Subcutaneous adipose tissue (tissue), 4 donors: ENCODE data around the gene OPA1. TPM values are rescaled to one million over a fixed set of nuclear protein-coding genes. Genes with fewer than 3 reads are reported as not detected.

ENCODE experiments used
- total RNA-seq, 4 donors: library from RNA; depleted of rRNA; stranded (reverse); fragments of >200 nt; gene quantifications; one replicate each; pipeline ENCODE4 v1.1.0, GENCODE V29; 2016
- TF ChIP-seq, protein P1 (sequence below): fragments of 450-650 bp; IDR thresholded peaks from one replicate; pipeline ENCODE4 v1.5.1; 2016; ENCODE audit warnings: low read depth, mild to moderate bottlenecking, control low read depth, antibody characterized with exemption, moderate library complexity

OPA1 gene
- total RNA-seq, 4 donors from 2014 or later: 44.4 to 68.5 (median 58.0) TPM

DNA sequence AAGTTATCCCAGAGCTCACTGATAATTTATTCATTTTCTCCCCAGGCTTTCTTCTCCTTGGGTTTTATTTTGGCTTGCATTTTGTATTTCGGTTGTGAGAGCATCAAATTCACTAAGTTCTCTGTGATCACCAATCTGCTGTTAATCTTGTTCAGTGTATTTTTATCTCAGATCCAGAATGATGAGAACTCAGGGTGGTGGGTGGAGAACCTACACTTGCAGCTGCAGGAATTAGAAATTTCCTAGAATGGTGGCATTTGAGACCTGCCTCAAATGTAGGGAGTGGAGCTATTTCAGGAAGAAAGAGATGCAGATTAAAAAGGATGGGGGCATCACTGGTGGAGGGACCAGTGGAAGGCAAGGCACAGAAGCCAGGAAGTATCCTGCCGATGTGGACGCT, 129.6 kb downstream of the OPA1 start:
- TF ChIP-seq, protein P1, sequence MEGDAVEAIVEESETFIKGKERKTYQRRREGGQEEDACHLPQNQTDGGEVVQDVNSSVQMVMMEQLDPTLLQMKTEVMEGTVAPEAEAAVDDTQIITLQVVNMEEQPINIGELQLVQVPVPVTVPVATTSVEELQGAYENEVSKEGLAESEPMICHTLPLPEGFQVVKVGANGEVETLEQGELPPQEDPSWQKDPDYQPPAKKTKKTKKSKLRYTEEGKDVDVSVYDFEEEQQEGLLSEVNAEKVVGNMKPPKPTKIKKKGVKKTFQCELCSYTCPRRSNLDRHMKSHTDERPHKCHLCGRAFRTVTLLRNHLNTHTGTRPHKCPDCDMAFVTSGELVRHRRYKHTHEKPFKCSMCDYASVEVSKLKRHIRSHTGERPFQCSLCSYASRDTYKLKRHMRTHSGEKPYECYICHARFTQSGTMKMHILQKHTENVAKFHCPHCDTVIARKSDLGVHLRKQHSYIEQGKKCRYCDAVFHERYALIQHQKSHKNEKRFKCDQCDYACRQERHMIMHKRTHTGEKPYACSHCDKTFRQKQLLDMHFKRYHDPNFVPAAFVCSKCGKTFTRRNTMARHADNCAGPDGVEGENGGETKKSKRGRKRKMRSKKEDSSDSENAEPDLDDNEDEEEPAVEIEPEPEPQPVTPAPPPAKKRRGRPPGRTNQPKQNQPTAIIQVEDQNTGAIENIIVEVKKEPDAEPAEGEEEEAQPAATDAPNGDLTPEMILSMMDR: no peak

DNA sequence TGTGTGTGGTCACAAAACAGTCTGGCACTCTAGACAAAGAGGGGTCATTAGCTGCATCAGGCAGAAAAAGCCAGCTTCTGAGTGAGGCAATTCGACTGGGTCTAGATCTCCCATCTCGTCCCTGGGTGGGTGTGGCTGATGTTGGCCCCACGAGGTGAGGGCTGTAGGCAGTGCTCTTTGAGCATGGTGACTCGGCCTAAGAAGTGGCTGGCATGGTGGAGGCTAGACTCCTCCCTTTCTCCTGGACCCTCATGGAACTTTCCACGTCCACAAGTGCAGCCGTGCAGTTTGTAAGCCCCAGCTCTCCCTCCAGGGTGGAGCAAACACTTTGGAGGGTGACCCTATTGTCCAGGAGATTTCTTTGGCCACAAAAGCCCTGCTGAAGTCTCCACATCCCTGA, 134.1 kb downstream of the OPA1 start:
- TF ChIP-seq, protein P1: no peak

DNA sequence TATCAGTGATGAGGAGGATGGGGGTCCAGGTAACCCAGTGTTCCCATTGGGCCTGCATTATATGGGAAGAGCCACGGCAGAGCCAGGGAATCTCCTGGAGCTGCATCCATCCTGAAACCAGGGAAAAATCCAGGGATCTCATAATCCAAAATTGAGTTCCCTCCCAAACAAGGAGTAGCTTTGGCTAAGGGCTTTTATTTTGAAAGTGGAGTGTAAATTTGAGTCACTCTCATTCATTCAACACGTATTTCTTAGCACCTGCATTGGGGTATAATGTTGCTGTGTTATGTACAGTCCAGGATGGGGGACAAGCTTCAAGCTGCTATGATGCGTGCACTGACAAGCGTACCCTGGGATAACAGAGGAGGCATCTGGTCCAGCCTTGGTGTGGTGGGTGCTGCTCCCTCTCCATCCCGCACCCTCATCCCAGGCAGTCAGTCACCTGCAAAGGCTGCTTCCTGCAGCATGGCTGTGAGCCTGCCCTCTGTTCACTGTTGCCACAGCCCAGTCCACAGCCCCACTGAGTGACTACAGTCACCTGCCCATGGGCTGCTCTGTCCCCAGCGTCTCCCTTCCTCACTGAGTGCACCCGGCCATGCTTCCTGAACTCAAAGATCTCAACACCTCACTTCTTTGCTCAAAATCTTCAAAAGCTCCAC, 135.6 kb downstream of the OPA1 start:
- TF ChIP-seq, protein P1: no peak

DNA sequence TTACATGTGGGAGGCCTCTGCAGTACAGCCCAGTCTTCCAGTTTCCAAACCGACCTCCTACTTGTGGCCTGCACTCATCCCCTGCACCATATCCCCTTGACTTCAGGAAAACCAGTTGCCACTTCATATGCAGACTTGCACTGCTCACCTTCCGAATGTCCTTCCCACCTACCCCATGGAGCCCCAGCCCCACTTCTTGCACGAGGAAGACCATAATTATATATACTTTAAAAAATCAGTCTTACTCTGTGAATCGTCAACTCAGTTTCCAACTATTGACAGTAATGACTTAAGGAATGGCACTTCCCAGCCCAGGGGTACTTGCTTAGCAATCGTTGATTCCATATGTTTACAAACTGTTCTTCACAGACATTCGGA, 136.1 kb downstream of the OPA1 start:
- TF ChIP-seq, protein P1: no peak

DNA sequence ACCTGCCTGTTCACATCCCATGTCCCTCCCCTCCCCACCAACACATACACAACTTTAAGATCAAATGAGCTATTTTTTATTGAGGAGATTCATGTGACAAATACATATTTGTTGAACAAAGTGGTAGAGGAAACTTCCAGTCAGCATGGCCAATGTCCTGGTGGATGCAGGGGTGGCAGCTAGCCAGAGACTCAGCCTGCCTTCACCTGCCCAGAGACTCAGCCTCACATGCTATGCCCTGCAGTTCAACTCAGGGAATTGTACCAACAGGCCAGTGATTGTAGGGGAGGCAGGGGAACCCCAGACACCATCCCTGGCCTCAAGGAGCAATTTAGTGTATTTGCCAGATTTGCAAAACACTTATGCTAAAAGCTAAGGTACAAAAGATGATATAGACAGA, 136.6 kb downstream of the OPA1 start:
- TF ChIP-seq, protein P1: no peak

DNA sequence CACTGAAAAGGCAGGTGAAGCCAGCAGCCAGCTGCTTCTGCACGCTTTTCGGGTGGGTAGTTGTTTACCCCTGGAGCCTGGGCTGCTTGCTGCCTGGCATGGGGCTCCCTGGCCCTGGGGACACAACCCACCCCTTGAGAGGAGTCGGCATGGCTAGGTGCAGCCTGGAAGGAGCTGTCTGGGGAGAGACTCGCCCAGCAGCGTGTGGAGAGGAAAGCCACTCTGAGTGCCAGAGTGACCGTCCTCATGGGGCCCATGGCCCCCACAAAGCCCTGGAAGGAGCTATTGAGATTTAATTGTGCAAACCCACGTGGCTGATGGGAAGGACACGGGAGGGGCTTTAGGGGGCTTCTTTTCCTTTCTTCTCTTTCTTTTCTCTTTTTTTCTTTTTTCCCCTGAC, 137.5 kb downstream of the OPA1 start:
- TF ChIP-seq, protein P1: no peak

DNA sequence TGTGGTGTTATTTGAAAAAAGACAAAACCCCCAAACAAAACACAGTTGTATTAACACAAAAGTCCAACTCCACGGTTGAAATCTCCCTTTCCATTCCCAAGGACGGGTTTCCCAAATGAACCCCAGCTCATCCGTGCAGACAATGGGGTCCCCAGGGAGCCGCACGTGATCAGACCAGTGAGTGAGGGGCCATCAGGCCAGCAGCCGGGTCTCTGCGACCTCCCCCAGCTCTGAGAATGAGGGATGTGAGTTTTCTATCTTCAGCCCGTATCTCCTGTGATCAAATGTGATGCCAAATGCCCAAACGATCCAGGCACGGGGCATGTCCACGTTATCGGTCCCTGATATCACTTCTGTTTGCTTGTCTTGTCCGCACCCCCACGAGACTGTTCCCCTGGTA, 138.0 kb downstream of the OPA1 start:
- TF ChIP-seq, protein P1: no peak
